Measurements from ENCODE around the gene MFRP. TPM values are rescaled to one million over a fixed set of nuclear protein-coding genes. Genes with fewer than 3 reads are reported as not detected.

Gene MFRP
- total and polyA plus RNA-seq, 3 donors from 2014 or later: not detected

GRCh38 chr11:119362741-119363080 is 16.2 kb upstream of the MFRP start:
- H3K4me3 ChIP-seq: no peak overlapping the region
- intact Hi-C loops (cut with DNase I; ENCODE audit: low total_unique reads): no loop called here

GRCh38 chr11:119361941-119362725 is 15.6 kb upstream of the MFRP start:
- WGBS, 2 donors: 52 to 63% methylated on average over 11 of the region's 11 CpGs
- peak overlapping the region in 1 of 2 donors; percentile 71 for H3K27ac ChIP-seq
- DNase-seq: no peak
- H3K4me3 ChIP-seq: no peak overlapping the region
- peaks cover 49% of the 10 kb centered on the region for H3K4me1 ChIP-seq
- no peaks in the 10 kb centered on the region for H3K27me3 ChIP-seq
- no peak for TF ChIP-seq POLR2A (IDR thresholded peaks at IDR 0.05)
- TF ChIP-seq CTCF (IDR thresholded peaks at IDR 0.05): no peak
- intact Hi-C loops (cut with DNase I; ENCODE audit: low total_unique reads): no loop called here
- H3K9me3 ChIP-seq: no peaks in the 10 kb centered on the region
- no peaks in the 10 kb centered on the region for H3K36me3 ChIP-seq (ENCODE audit: low read depth, missing control alignments)

More at GRCh38 chr11:119362741-119363080, 16.2 kb upstream of the MFRP start:
- 50 to 59% methylated on average over 1 to 5 of the region's 5 CpGs for WGBS, 2 donors
- H3K27ac ChIP-seq: peak overlapping the region; percentile 68 to 71
- H3K27me3 ChIP-seq: no peaks in the 10 kb centered on the region
- no peaks in the 10 kb centered on the region for H3K36me3 ChIP-seq (ENCODE audit: low read depth, missing control alignments)
- peaks cover 55% of the 10 kb centered on the region for H3K4me1 ChIP-seq
- H3K9me3 ChIP-seq: no peaks in the 10 kb centered on the region
- TF ChIP-seq POLR2A (IDR thresholded peaks at IDR 0.05) (no peak), CTCF (IDR thresholded peaks at IDR 0.05) (no peak)
- no peak for DNase-seq

- Histone ChIP-seq H3K27me3 (no peaks in the 10 kb centered on the region), H3K4me3 (no peak overlapping the region), H3K27ac (peak overlapping the region; percentile 6 to 71), H3K9me3 (no peaks in the 10 kb centered on the region), H3K36me3 (ENCODE audit: low read depth, missing control alignments) (no peaks in the 10 kb centered on the region), H3K4me1 (peaks cover 41% of the 10 kb centered on the region)
- intact Hi-C loops (cut with DNase I; ENCODE audit: low total_unique reads): no loop called here
- no peak for TF ChIP-seq CTCF (IDR thresholded peaks at IDR 0.05)
- no peak for TF ChIP-seq POLR2A (IDR thresholded peaks at IDR 0.05)
- WGBS, 2 donors: 39 to 45% methylated on average over 5 to 8 of the region's 8 CpGs
- no peak for DNase-seq
Measured at GRCh38 chr11:119361056-119361787, 14.7 kb upstream of the MFRP start.

- intact Hi-C loops (cut with DNase I; ENCODE audit: low total_unique reads): loop anchor here (10.0 kb wide), 1 partner anchor 115 kb away; no protein-coding TSS in a partner anchor
- H3K9me3 ChIP-seq: no peaks in the 10 kb centered on the region
- 80 to 82% methylated on average over 10 of the region's 10 CpGs for WGBS, 2 donors
- H3K4me1 ChIP-seq: peaks cover 31% of the 10 kb centered on the region
- TF ChIP-seq CTCF (IDR thresholded peaks at IDR 0.05) (no peak), POLR2A (IDR thresholded peaks at IDR 0.05) (no peak)
- no peaks in the 10 kb centered on the region for H3K36me3 ChIP-seq (ENCODE audit: low read depth, missing control alignments)
- no peak overlapping the region for H3K27ac ChIP-seq
- H3K27me3 ChIP-seq: no peaks in the 10 kb centered on the region
- DNase-seq: no peak
- no peak overlapping the region for H3K4me3 ChIP-seq
Measured at GRCh38 chr11:119359365-119360214, 13.1 kb upstream of the MFRP start.

All from testis (tissue), 3 donors.